Activated CD4-positive, alpha-beta T cell treated with anti-CD3 and anti-CD28 coated beads, Interleukin-2, amount 50 U/mL, for 48 hours (primary cell): Measurements from ENCODE around the gene ABHD16A.

Experiments
- DNase-seq, 2 experiments: peaks; one replicate each; pipeline ENCODE4 v3.0.0-alpha.2; 2020

Gene ABHD16A

GRCh38 chr6:31702819-31703716 is at the start of gene ABHD16A:
ABHD16A (minus strand) TSS chr6:31703324; CDS start chr6:31703281, 43 bp downstream.
- DNase-seq, result peak; percentile 98 to 99

- no peak for DNase-seq
Observed at GRCh38 chr6:31752739-31753319, 49.7 kb upstream of the ABHD16A start.

GRCh38 chr6:31750411-31751022 is 47.4 kb upstream of the ABHD16A start:
- DNase-seq, result no peak

GRCh38 chr6:31749301-31750036 is 46.3 kb upstream of the ABHD16A start:
- no peak for DNase-seq

GRCh38 chr6:31744422-31744821 is 41.3 kb upstream of the ABHD16A start:
- DNase-seq, result no peak

GRCh38 chr6:31742894-31743293 is 39.8 kb upstream of the ABHD16A start:
- no peak for DNase-seq

- no peak for DNase-seq
Observed at GRCh38 chr6:31741815-31742214, 38.7 kb upstream of the ABHD16A start.

- DNase-seq, result peak in 1 of 2 experiments; percentile 56
Observed at GRCh38 chr6:31740397-31741223, 37.5 kb upstream of the ABHD16A start.

- DNase-seq, result peak; percentile 97 to 98
Observed at GRCh38 chr6:31739639-31740396, 36.7 kb upstream of the ABHD16A start, which contains the start of gene MSH5. MSH5 (plus strand) TSS chr6:31740005; CDS start chr6:31740467, 462 bp downstream.

- peak; percentile 59 to 69 for DNase-seq
Observed at GRCh38 chr6:31737991-31738979, 35.2 kb upstream of the ABHD16A start.

GRCh38 chr6:31737315-31737990 is 34.3 kb upstream of the ABHD16A start:
- no peak for DNase-seq

GRCh38 chr6:31736768-31737314 is 33.7 kb upstream of the ABHD16A start:
- no peak for DNase-seq

- peak; percentile 88 to 92 for DNase-seq
Observed at GRCh38 chr6:31736021-31736767, 33.1 kb upstream of the ABHD16A start, which contains the start of gene CLIC1. CLIC1 (minus strand) TSS chr6:31736530; CDS start chr6:31736300, 230 bp downstream.

GRCh38 chr6:31734821-31735406 is 31.8 kb upstream of the ABHD16A start:
- peak; percentile 61 to 66 for DNase-seq

- no peak for DNase-seq
Observed at GRCh38 chr6:31734247-31734820, 31.2 kb upstream of the ABHD16A start.

GRCh38 chr6:31733734-31734133 is 30.6 kb upstream of the ABHD16A start:
- DNase-seq, result no peak

GRCh38 chr6:31732029-31732428 is 28.9 kb upstream of the ABHD16A start:
- no peak for DNase-seq
